GM18511 (cell line): ENCODE data around the gene DFFB.
A peak's percentile ranks its signal among the peaks of the same experiment; 100 is the strongest.
"Not testable (repeated sequence)": the region's sequence is repeated elsewhere in the genome, so short reads cannot be mapped to it uniquely, and the experiment has no call there.

Source experiments
- ATAC-seq: cut with Tn5 transposase; IDR thresholded peaks from one replicate; pipeline ENCODE4 v1.9.1; 2021; ENCODE audit warnings: mild to moderate bottlenecking, moderate library complexity; ENCODE audit not compliant: unreplicated experiment

DFFB gene

GRCh38 chr1:3907031-3907534, 49.8 kb downstream of the DFFB start:
- ATAC-seq, result no peak

GRCh38 chr1:3907621-3908165, 50.4 kb downstream of the DFFB start:
- ATAC-seq, result no peak

GRCh38 chr1:3908886-3909517, 51.7 kb downstream of the DFFB start:
- no peak for ATAC-seq

GRCh38 chr1:3909615-3910014, 52.3 kb downstream of the DFFB start:
- ATAC-seq, result no peak

- no peak for ATAC-seq
These were observed 52.9 kb downstream of the DFFB start for GRCh38 chr1:3910049-3910731.

- peak; percentile 54 for ATAC-seq
These were observed 53.9 kb downstream of the DFFB start for GRCh38 chr1:3910857-3911845.

- ATAC-seq, result no peak
These were observed 54.9 kb downstream of the DFFB start for GRCh38 chr1:3911981-3912808.

- ATAC-seq, result no peak
These were observed 55.8 kb downstream of the DFFB start for GRCh38 chr1:3912809-3913685.

- no peak for ATAC-seq
These were observed 57.1 kb downstream of the DFFB start for GRCh38 chr1:3914331-3914851.

- no peak for ATAC-seq
These were observed 57.6 kb downstream of the DFFB start for GRCh38 chr1:3914911-3915310.

- no peak for ATAC-seq
These were observed 58.4 kb downstream of the DFFB start for GRCh38 chr1:3915551-3916121.

GRCh38 chr1:3917761-3918160, 60.5 kb downstream of the DFFB start:
- no peak for ATAC-seq

- ATAC-seq, result not testable (repeated sequence)
These were observed 61.1 kb downstream of the DFFB start for GRCh38 chr1:3918359-3918758.

- ATAC-seq, result no peak
These were observed 61.8 kb downstream of the DFFB start for GRCh38 chr1:3918966-3919611.

GRCh38 chr1:3919706-3920105, 62.4 kb downstream of the DFFB start:
- ATAC-seq, result no peak

GRCh38 chr1:3921765-3922164, 64.5 kb downstream of the DFFB start:
- ATAC-seq, result no peak

- ATAC-seq, result no peak
These were observed 65.0 kb downstream of the DFFB start for GRCh38 chr1:3922201-3922725.

- ATAC-seq, result no peak
These were observed 65.6 kb downstream of the DFFB start for GRCh38 chr1:3922851-3923250.
